Measurements from ENCODE around the gene EBI3. TPM values are rescaled to one million over a fixed set of nuclear protein-coding genes. Genes with fewer than 3 reads are reported as not detected.
"Not testable (repeated sequence)": the region's sequence is repeated elsewhere in the genome, so short reads cannot be mapped to it uniquely, and the experiment has no call there.

Gene EBI3
- total RNA-seq, 2 donors from 2014 or later = 2.0 to 4.6 TPM

GRCh38 chr19:4198467-4199126 lies 30.7 kb upstream of the EBI3 start:
- intact Hi-C loops (cut with DNase I) = no loop called here
- DNase-seq (ENCODE audit: low spot score) = no peak

GRCh38 chr19:4199699-4200293 lies 29.5 kb upstream of the EBI3 start:
- intact Hi-C loops (cut with DNase I) = loop anchor here (5.0 to 10.0 kb wide), 3 partner anchors 57 to 215 kb away; partner anchors contain the start of gene EEF2 (in 2 of the 2)
- no peak for DNase-seq (ENCODE audit: low spot score)

- intact Hi-C loops (cut with DNase I) = loop anchor here (5.0 to 10.0 kb wide), 3 partner anchors 59 to 216 kb away; partner anchors contain the start of gene EEF2 (in 2 of the 2)
- DNase-seq (ENCODE audit: low spot score) = no peak
Observed at GRCh38 chr19:4200940-4201542, 28.3 kb upstream of the EBI3 start.

- intact Hi-C loops (cut with DNase I) = loop anchor here (5.0 to 10.0 kb wide), 3 partner anchors 59 to 217 kb away; partner anchors contain the start of gene EEF2 (in 2 of the 2)
Observed at GRCh38 chr19:4201798-4202197, 27.5 kb upstream of the EBI3 start.

GRCh38 chr19:4206818-4207484 lies 22.4 kb upstream of the EBI3 start:
- intact Hi-C loops (cut with DNase I) = loop anchor here in 1 of 2 donors (10.0 kb wide), 1 partner anchor 222 kb away; the partner anchor contains the start of gene EEF2
- DNase-seq (ENCODE audit: low spot score) = no peak

More at GRCh38 chr19:4201798-4202197, 27.5 kb upstream of the EBI3 start:
- DNase-seq (ENCODE audit: low spot score) = no peak

- intact Hi-C loops (cut with DNase I) = loop anchor here in 1 of 2 donors (10.0 kb wide), 1 partner anchor 224 kb away; the partner anchor contains the start of gene EEF2
- DNase-seq (ENCODE audit: low spot score) = no peak
Observed at GRCh38 chr19:4208385-4209094, 20.8 kb upstream of the EBI3 start.

GRCh38 chr19:4210166-4210731 lies 19.1 kb upstream of the EBI3 start:
- intact Hi-C loops (cut with DNase I) = no loop called here
- no peak for DNase-seq (ENCODE audit: low spot score)

- no peak for DNase-seq (ENCODE audit: low spot score)
- intact Hi-C loops (cut with DNase I) = no loop called here
Observed at GRCh38 chr19:4213116-4213515, 16.2 kb upstream of the EBI3 start.

- intact Hi-C loops (cut with DNase I) = no loop called here
- no peak for DNase-seq (ENCODE audit: low spot score)
Observed at GRCh38 chr19:4215807-4216206, 13.5 kb upstream of the EBI3 start.

- intact Hi-C loops (cut with DNase I) = no loop called here
- DNase-seq (ENCODE audit: low spot score) = no peak
Observed at GRCh38 chr19:4216846-4217245, 12.5 kb upstream of the EBI3 start.

GRCh38 chr19:4217429-4218264 lies 11.7 kb upstream of the EBI3 start:
- intact Hi-C loops (cut with DNase I) = no loop called here
- no peak for DNase-seq (ENCODE audit: low spot score)

- intact Hi-C loops (cut with DNase I); DNase-seq (ENCODE audit: low spot score): not testable (repeated sequence)
Observed at GRCh38 chr19:4218523-4218922, 10.8 kb upstream of the EBI3 start.

- no peak for DNase-seq (ENCODE audit: low spot score)
- intact Hi-C loops (cut with DNase I) = no loop called here
Observed at GRCh38 chr19:4220188-4220587, 9.1 kb upstream of the EBI3 start.

GRCh38 chr19:4224470-4224869 lies 4.9 kb upstream of the EBI3 start:
- intact Hi-C loops (cut with DNase I) = no loop called here
- DNase-seq (ENCODE audit: low spot score) = no peak

- intact Hi-C loops (cut with DNase I) = no loop called here
- DNase-seq (ENCODE audit: low spot score) = no peak
Observed at GRCh38 chr19:4225885-4226284, 3.4 kb upstream of the EBI3 start.

GRCh38 chr19:4227771-4228170 lies 1.6 kb upstream of the EBI3 start:
- intact Hi-C loops (cut with DNase I) = no loop called here
- DNase-seq (ENCODE audit: low spot score) = no peak

- intact Hi-C loops (cut with DNase I) = no loop called here
Observed at GRCh38 chr19:4228765-4229178, 551 bp upstream of the EBI3 start.

GRCh38 chr19:4230237-4230636 lies 914 bp downstream of the EBI3 start:
- DNase-seq (ENCODE audit: low spot score); intact Hi-C loops (cut with DNase I): not testable (repeated sequence)

More at GRCh38 chr19:4228765-4229178, 551 bp upstream of the EBI3 start:
- DNase-seq (ENCODE audit: low spot score) = no peak

Measured in posterior vena cava (tissue), 2 donors.